HCT116 (cell line): ENCODE data around the gene GMDS. TPM values are rescaled to one million over a fixed set of nuclear protein-coding genes. Genes with fewer than 3 reads are reported as not detected.

Experiments used
- ATAC-seq: fragments of 200-7000 bp; cut with Tn5 transposase; 2 replicates; pipeline ENCODE4 v1.9.1; 2020; ENCODE audit warnings: mild to moderate bottlenecking, moderate library complexity
- BruUV-seq: library from RNA; stranded (reverse); fragments of 400-500 nt; replicated peaks from 2 replicates; lab custom pipeline; 2021; lab: Mats Ljungman, UMichigan
- CTCF ChIA-PET: fragments of 300-600 bp; sonication (Branson Sonifier 250); formaldehyde crosslinking; loops from one replicate; lab custom pipeline; 2021; ENCODE audit warnings: antibody characterized with exemption; lab: Charles Lee
- POLR2A ChIA-PET: fragments of 300-600, 350-600 bp; sonication (Branson Sonifier 250); formaldehyde crosslinking; loops from one replicate; lab custom pipeline; 2021; ENCODE audit warnings: antibody characterized with exemption; lab: Charles Lee
- RAD21 ChIA-PET, 2 experiments: fragments of 300-600 bp; sonication (Branson Sonifier 250); formaldehyde crosslinking; loops; one replicate each; lab custom pipeline; 2023; ENCODE audit warnings: low total read pairs in 2 of 2; ENCODE audit not compliant: uncharacterized antibody in 2 of 2, unreplicated experiment in 2 of 2, low non-redundant PET in 1 of 2; lab: Charles Lee
- DNase-seq: peaks from one replicate; pipeline ENCODE4 v3.0.0-alpha.2; 2010; ENCODE audit warnings: low read depth, low spot score
- H2AFZ ChIP-seq: fragments of 200-600 bp; shearing (Covaris generic), sonication (generic); 2 replicates; pipeline ENCODE4 v1.6.1; 2017; ENCODE audit warnings: low read depth, mixed run types, mixed read lengths, antibody characterized with exemption, low read length; ENCODE audit not compliant: poor library complexity, severe bottlenecking
- H3K27ac ChIP-seq: 2 replicates; pipeline ENCODE4 v1.5.1; 2012; ENCODE audit warnings: low read depth, low read length
- H3K27me3 ChIP-seq: fragments of 200-600 bp; sonication (generic); 2 replicates; pipeline ENCODE4 v1.6.1; 2016; ENCODE audit warnings: mixed run types, low read length, mixed read lengths; ENCODE audit not compliant: insufficient read depth
- H3K36me3 ChIP-seq, 2 experiments: fragments of 200-500 bp in 1 of 2; fragments of 200-600 bp in 1 of 2; sonication (Bioruptor generic) in 1 of 2; sonication (generic) in 1 of 2; 2 replicates each; pipeline versions ENCODE4 v1.5.1 to v1.6.1; 2014 to 2016; ENCODE audit warnings: low read length in 2 of 2, inconsistent platforms in 1 of 2, mixed read lengths in 1 of 2, mixed run types in 1 of 2; ENCODE audit not compliant: insufficient read depth in 2 of 2, control insufficient read depth in 1 of 2
- H3K4me1 ChIP-seq, 2 experiments: fragments of 200-600 bp in 1 of 2; sonication (generic) in 1 of 2; 2 replicates each; pipeline versions ENCODE4 v1.5.1 to v1.6.1; 2012 to 2017; ENCODE audit warnings: low read length in 2 of 2, inconsistent platforms in 1 of 2, mild to moderate bottlenecking in 1 of 2, mixed read lengths in 1 of 2, mixed run types in 1 of 2, moderate library complexity in 1 of 2; ENCODE audit not compliant: insufficient read depth in 2 of 2, control insufficient read depth in 1 of 2
- H3K4me2 ChIP-seq: fragments of 200-600 bp; sonication (generic); 2 replicates; pipeline ENCODE4 v1.6.1; 2017; ENCODE audit warnings: mixed run types, low read length, mixed read lengths
- H3K4me3 ChIP-seq, 2 experiments: fragments of 200-600 bp in 1 of 2; sonication (generic) in 1 of 2; replicated peaks in 1 of 2; 2 replicates each; pipeline ENCODE4 v1.5.1; 2011 to 2016; ENCODE audit warnings: low read length in 2 of 2, control low read depth in 1 of 2, low read depth in 1 of 2, mild to moderate bottlenecking in 1 of 2, mixed read lengths in 1 of 2, mixed run types in 1 of 2
- H3K79me2 ChIP-seq: fragments of 200-600 bp; sonication (generic); 2 replicates; pipeline ENCODE4 v1.6.1; 2017; ENCODE audit warnings: mild to moderate bottlenecking, mixed run types, low read length, moderate library complexity, mixed read lengths; ENCODE audit not compliant: insufficient read depth
- H3K9ac ChIP-seq: fragments of 200-600 bp; sonication (generic); 2 replicates; pipeline ENCODE4 v1.6.1; 2016; ENCODE audit warnings: low read length, mixed read lengths
- H3K9me2 ChIP-seq: fragments of 200-600 bp; sonication (generic), shearing (Covaris generic); 2 replicates; pipeline ENCODE4 v1.6.1; 2017; ENCODE audit warnings: mixed run types, mild to moderate bottlenecking, moderate library complexity; ENCODE audit not compliant: insufficient read depth
- H3K9me3 ChIP-seq, 2 experiments: fragments of 200-500 bp in 1 of 2; fragments of 200-600 bp in 1 of 2; sonication (Bioruptor generic) in 1 of 2; sonication (generic) in 1 of 2; 2 replicates each; pipeline ENCODE4 v1.6.1; 2014 to 2017; ENCODE audit warnings: low read length in 2 of 2, mixed read lengths in 2 of 2, inconsistent platforms in 1 of 2, low read depth in 1 of 2, mild to moderate bottlenecking in 1 of 2, mixed run types in 1 of 2, moderate library complexity in 1 of 2; ENCODE audit not compliant: control insufficient read depth in 1 of 2, insufficient read depth in 1 of 2
- H4K20me1 ChIP-seq: fragments of 200-600 bp; sonication (generic), shearing (Covaris generic); 2 replicates; pipeline ENCODE4 v1.6.1; 2017; ENCODE audit warnings: mixed run types, mild to moderate bottlenecking, moderate library complexity; ENCODE audit not compliant: insufficient read depth
- CEBPB ChIP-seq: IDR thresholded peaks from 2 replicates; pipeline ENCODE4 v1.6.1; 2012; ENCODE audit warnings: low read depth
- EGR1 ChIP-seq: IDR thresholded peaks from 2 replicates; pipeline ENCODE4 v1.6.1; 2012; ENCODE audit warnings: low read depth
- ELF1 ChIP-seq: IDR thresholded peaks from 2 replicates; pipeline ENCODE4 v1.6.1; 2012; ENCODE audit warnings: low read depth, borderline replicate concordance
- EZH2 ChIP-seq: fragments of 200-600 bp; sonication (generic); IDR thresholded peaks from 2 replicates; pipeline ENCODE4 v1.6.1; 2017; ENCODE audit warnings: antibody characterized with exemption, mixed run types
- EZH2phosphoT487 ChIP-seq: fragments of 200-600 bp; IDR thresholded peaks from 2 replicates; pipeline ENCODE4 v1.6.1; 2018; ENCODE audit warnings: antibody characterized with exemption, borderline replicate concordance
- FOSL1 ChIP-seq: IDR thresholded peaks from 2 replicates; pipeline ENCODE4 v1.6.1; 2012; ENCODE audit warnings: low read depth
- JUND ChIP-seq: IDR thresholded peaks from 2 replicates; pipeline ENCODE4 v1.6.1; 2012
- RAD21 ChIP-seq: IDR thresholded peaks from 2 replicates; pipeline ENCODE4 v1.6.1; 2012; ENCODE audit warnings: low read depth, mild to moderate bottlenecking
- SIN3A ChIP-seq: IDR thresholded peaks from 2 replicates; pipeline ENCODE4 v1.6.1; 2012; ENCODE audit warnings: low read depth
- TCF7L2 ChIP-seq: IDR thresholded peaks from 2 replicates; pipeline ENCODE4 v1.7.0; 2011; ENCODE audit warnings: borderline replicate concordance, inconsistent platforms; ENCODE audit not compliant: insufficient read depth, insufficient read length; ENCODE audit errors: extremely low read depth
- YY1 ChIP-seq: IDR thresholded peaks from 2 replicates; pipeline ENCODE4 v1.6.1; 2011; ENCODE audit warnings: low read length, low read depth, moderate library complexity, mild to moderate bottlenecking; ENCODE audit not compliant: insufficient replicate concordance; ENCODE audit errors: extremely low read depth
- ZFX ChIP-seq: fragments of 450-650 bp; IDR thresholded peaks from 2 replicates; pipeline ENCODE4 v1.6.1; 2017
- ZNF274 ChIP-seq: fragments of 200-500 bp; sonication (Bioruptor generic); IDR thresholded peaks from 2 replicates; pipeline ENCODE4 v1.6.1; 2014; ENCODE audit warnings: mild to moderate bottlenecking, low read depth, low read length, inconsistent platforms
- intact Hi-C: fragments of 100-400 bp; cut with micrococcal nuclease; formaldehyde crosslinking; loops from 2 replicates; pipeline ENCODE4 v1.10.0; 2022
- total RNA-seq: library from RNA; stranded (reverse); gene quantifications from one replicate; pipeline ENCODE4 v1.2.1, GENCODE V29; 2021; ENCODE audit not compliant: unreplicated experiment
- TF ChIP-seq, protein P1 (sequence below): IDR thresholded peaks from 2 replicates; pipeline ENCODE4 v1.6.1; 2011; ENCODE audit warnings: mild to moderate bottlenecking, low read length, moderate library complexity; ENCODE audit not compliant: insufficient replicate concordance; ENCODE audit errors: extremely low read depth
- TF ChIP-seq, protein P2 (sequence below), 3 experiments: fragments of 200-600 bp in 1 of 3; sonication (generic) in 1 of 3; IDR thresholded peaks in 2 of 3; conservative IDR thresholded peaks in 1 of 3; 2 replicates each; pipeline ENCODE4 v1.5.1; 2012 to 2017; ENCODE audit warnings: low read depth in 2 of 3, low read length in 2 of 3, antibody characterized with exemption in 1 of 3, borderline replicate concordance in 1 of 3, control low read depth in 1 of 3, mild to moderate bottlenecking in 1 of 3, mixed read lengths in 1 of 3, mixed run types in 1 of 3, moderate library complexity in 1 of 3; ENCODE audit not compliant: insufficient read depth in 1 of 3
- TF ChIP-seq, protein P3 (sequence below): IDR thresholded peaks from 2 replicates; pipeline ENCODE4 v1.6.1; 2012; ENCODE audit warnings: low read depth

GMDS gene
- total RNA-seq, 1 experiment from 2014 or later = 34.4 TPM

DNA sequence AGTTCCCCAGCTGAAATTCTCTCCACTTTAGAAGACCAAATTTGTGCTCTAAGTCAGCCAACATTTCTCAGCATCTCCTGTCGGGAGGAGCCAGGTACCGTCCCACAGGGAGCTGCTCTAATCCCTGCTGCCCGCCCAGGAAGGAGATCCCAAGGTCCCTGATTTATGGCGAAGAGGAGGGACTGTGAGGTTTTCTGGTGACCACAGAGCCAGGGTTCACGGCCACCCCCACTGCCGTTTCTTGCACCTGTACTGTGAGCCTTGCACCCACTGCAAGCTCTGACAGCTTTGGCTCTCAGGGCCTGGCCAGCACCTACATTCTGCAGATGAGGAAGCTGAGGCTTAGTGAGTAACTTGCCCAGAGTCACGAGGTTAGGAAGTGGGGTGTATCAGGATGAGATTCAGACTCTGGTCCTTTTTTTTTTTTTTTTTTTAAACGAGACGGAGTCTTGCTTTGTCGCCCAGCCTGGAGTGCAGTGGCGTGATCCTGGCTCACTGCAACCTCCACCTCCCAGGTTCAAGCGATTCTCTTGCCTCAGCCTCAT lies 600.8 kb downstream of the GMDS start:
- Histone ChIP-seq H3K4me1 (peaks cover 19 to 22% of the 10 kb centered on the region in 2 experiments), H3K9me3 (no peaks in the 10 kb centered on the region), H3K4me3 (no peak overlapping the region), H2AFZ (no peak overlapping the region), H3K4me2 (no peak overlapping the region), H4K20me1 (no peaks in the 10 kb centered on the region), H3K27me3 (no peaks in the 10 kb centered on the region), H3K9me2 (no peaks in the 10 kb centered on the region), H3K36me3 (no peaks in the 10 kb centered on the region), H3K79me2 (no peaks in the 10 kb centered on the region), H3K27ac (no peak overlapping the region), H3K9ac (no peak overlapping the region)
- ATAC-seq (no peak), DNase-seq (no peak)
- BruUV-seq = no TSS peak
- ChIA-PET POLR2A (no interaction called here), CTCF (no interaction called here), RAD21 (no interaction called here)
- no peak for TF ChIP-seq JUND
- TF ChIP-seq, protein P1, sequence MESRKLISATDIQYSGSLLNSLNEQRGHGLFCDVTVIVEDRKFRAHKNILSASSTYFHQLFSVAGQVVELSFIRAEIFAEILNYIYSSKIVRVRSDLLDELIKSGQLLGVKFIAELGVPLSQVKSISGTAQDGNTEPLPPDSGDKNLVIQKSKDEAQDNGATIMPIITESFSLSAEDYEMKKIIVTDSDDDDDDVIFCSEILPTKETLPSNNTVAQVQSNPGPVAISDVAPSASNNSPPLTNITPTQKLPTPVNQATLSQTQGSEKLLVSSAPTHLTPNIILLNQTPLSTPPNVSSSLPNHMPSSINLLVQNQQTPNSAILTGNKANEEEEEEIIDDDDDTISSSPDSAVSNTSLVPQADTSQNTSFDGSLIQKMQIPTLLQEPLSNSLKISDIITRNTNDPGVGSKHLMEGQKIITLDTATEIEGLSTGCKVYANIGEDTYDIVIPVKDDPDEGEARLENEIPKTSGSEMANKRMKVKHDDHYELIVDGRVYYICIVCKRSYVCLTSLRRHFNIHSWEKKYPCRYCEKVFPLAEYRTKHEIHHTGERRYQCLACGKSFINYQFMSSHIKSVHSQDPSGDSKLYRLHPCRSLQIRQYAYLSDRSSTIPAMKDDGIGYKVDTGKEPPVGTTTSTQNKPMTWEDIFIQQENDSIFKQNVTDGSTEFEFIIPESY = no peak
- TF ChIP-seq TCF7L2 = no peak
- TF ChIP-seq ELF1 = no peak
- no peak for TF ChIP-seq YY1
- no peak for TF ChIP-seq EZH2phosphoT487
- no peak for TF ChIP-seq CEBPB
- TF ChIP-seq FOSL1 = no peak
- TF ChIP-seq ZFX = no peak
- TF ChIP-seq ZNF274 = no peak
- TF ChIP-seq, protein P2, sequence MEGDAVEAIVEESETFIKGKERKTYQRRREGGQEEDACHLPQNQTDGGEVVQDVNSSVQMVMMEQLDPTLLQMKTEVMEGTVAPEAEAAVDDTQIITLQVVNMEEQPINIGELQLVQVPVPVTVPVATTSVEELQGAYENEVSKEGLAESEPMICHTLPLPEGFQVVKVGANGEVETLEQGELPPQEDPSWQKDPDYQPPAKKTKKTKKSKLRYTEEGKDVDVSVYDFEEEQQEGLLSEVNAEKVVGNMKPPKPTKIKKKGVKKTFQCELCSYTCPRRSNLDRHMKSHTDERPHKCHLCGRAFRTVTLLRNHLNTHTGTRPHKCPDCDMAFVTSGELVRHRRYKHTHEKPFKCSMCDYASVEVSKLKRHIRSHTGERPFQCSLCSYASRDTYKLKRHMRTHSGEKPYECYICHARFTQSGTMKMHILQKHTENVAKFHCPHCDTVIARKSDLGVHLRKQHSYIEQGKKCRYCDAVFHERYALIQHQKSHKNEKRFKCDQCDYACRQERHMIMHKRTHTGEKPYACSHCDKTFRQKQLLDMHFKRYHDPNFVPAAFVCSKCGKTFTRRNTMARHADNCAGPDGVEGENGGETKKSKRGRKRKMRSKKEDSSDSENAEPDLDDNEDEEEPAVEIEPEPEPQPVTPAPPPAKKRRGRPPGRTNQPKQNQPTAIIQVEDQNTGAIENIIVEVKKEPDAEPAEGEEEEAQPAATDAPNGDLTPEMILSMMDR (IDR thresholded peaks at IDR 0.05 in 2 of 3, conservative IDR thresholded peaks at IDR 0.05 in 1 of 3; ENCODE audit: borderline replicate concordance in 1 of 3, insufficient read depth in 1 of 3, low read depth in 2 of 3, low read length in 2 of 3) = no peak
- TF ChIP-seq, protein P3, sequence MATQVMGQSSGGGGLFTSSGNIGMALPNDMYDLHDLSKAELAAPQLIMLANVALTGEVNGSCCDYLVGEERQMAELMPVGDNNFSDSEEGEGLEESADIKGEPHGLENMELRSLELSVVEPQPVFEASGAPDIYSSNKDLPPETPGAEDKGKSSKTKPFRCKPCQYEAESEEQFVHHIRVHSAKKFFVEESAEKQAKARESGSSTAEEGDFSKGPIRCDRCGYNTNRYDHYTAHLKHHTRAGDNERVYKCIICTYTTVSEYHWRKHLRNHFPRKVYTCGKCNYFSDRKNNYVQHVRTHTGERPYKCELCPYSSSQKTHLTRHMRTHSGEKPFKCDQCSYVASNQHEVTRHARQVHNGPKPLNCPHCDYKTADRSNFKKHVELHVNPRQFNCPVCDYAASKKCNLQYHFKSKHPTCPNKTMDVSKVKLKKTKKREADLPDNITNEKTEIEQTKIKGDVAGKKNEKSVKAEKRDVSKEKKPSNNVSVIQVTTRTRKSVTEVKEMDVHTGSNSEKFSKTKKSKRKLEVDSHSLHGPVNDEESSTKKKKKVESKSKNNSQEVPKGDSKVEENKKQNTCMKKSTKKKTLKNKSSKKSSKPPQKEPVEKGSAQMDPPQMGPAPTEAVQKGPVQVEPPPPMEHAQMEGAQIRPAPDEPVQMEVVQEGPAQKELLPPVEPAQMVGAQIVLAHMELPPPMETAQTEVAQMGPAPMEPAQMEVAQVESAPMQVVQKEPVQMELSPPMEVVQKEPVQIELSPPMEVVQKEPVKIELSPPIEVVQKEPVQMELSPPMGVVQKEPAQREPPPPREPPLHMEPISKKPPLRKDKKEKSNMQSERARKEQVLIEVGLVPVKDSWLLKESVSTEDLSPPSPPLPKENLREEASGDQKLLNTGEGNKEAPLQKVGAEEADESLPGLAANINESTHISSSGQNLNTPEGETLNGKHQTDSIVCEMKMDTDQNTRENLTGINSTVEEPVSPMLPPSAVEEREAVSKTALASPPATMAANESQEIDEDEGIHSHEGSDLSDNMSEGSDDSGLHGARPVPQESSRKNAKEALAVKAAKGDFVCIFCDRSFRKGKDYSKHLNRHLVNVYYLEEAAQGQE = no peak
- no peak for TF ChIP-seq EGR1
- no peak for TF ChIP-seq RAD21
- no peak for TF ChIP-seq SIN3A
- no peak for TF ChIP-seq EZH2
- intact Hi-C loops = no loop called here
